ENCODE measurements around the gene PRKAR1B. TPM values are rescaled to one million over a fixed set of nuclear protein-coding genes. Genes with fewer than 3 reads are reported as not detected.
"Not testable (repeated sequence)": the region's sequence is repeated elsewhere in the genome, so short reads cannot be mapped to it uniquely, and the experiment has no call there.

PRKAR1B gene
- total RNA-seq, 2 donors from 2014 or later = 26.2 to 56.0 TPM

GRCh38 chr7:652881-653280, 74.2 kb downstream of the PRKAR1B start:
- Mint-ChIP-seq H3K27ac (no peak overlapping the region), H3K36me3 (ENCODE audit: low read depth) (no peaks in the 10 kb centered on the region), H3K27me3 (no peaks in the 10 kb centered on the region), H3K4me3 (no peak overlapping the region), H3K4me1 (no peaks in the 10 kb centered on the region), H3K9me3 (no peaks in the 10 kb centered on the region)
- no peak for ATAC-seq (replicated peaks)

GRCh38 chr7:652167-652566, 74.9 kb downstream of the PRKAR1B start:
- not testable (repeated sequence) for H3K27me3 Mint-ChIP-seq; H3K4me1 Mint-ChIP-seq; H3K36me3 Mint-ChIP-seq (ENCODE audit: low read depth); H3K9me3 Mint-ChIP-seq; ATAC-seq (replicated peaks); H3K4me3 Mint-ChIP-seq
- H3K27ac Mint-ChIP-seq = peak overlapping the region; percentile 36

GRCh38 chr7:651032-651728, 75.9 kb downstream of the PRKAR1B start:
- H3K4me3 Mint-ChIP-seq = no peak overlapping the region

GRCh38 chr7:650339-651031, 76.6 kb downstream of the PRKAR1B start:
- no peak for ATAC-seq (replicated peaks)
- no peaks in the 10 kb centered on the region for H3K4me1 Mint-ChIP-seq
- H3K36me3 Mint-ChIP-seq (ENCODE audit: low read depth) = no peaks in the 10 kb centered on the region
- H3K9me3 Mint-ChIP-seq = no peaks in the 10 kb centered on the region
- H3K4me3 Mint-ChIP-seq = no peak overlapping the region
- no peaks in the 10 kb centered on the region for H3K27me3 Mint-ChIP-seq
- no peak overlapping the region for H3K27ac Mint-ChIP-seq

More at GRCh38 chr7:651032-651728, 75.9 kb downstream of the PRKAR1B start:
- Mint-ChIP-seq H3K27me3 (no peaks in the 10 kb centered on the region), H3K9me3 (no peaks in the 10 kb centered on the region), H3K27ac (no peak overlapping the region), H3K36me3 (ENCODE audit: low read depth) (no peaks in the 10 kb centered on the region), H3K4me1 (no peaks in the 10 kb centered on the region)
- ATAC-seq (replicated peaks) = peak; percentile 55

GRCh38 chr7:646951-647350, 80.1 kb downstream of the PRKAR1B start:
- Mint-ChIP-seq H3K36me3 (ENCODE audit: low read depth) (no peaks in the 10 kb centered on the region), H3K4me3 (no peak overlapping the region), H3K27ac (no peak overlapping the region), H3K4me1 (no peaks in the 10 kb centered on the region), H3K27me3 (no peaks in the 10 kb centered on the region), H3K9me3 (no peaks in the 10 kb centered on the region)
- no peak for ATAC-seq (replicated peaks)

GRCh38 chr7:646487-646886, 80.6 kb downstream of the PRKAR1B start:
- no peaks in the 10 kb centered on the region for H3K36me3 Mint-ChIP-seq (ENCODE audit: low read depth)
- H3K4me3 Mint-ChIP-seq = no peak overlapping the region
- H3K27me3 Mint-ChIP-seq = no peaks in the 10 kb centered on the region
- ATAC-seq (replicated peaks) = no peak
- H3K9me3 Mint-ChIP-seq = no peaks in the 10 kb centered on the region
- H3K4me1 Mint-ChIP-seq = no peaks in the 10 kb centered on the region
- H3K27ac Mint-ChIP-seq = no peak overlapping the region

GRCh38 chr7:645606-646005, 81.5 kb downstream of the PRKAR1B start:
- ATAC-seq (replicated peaks) = no peak
- no peaks in the 10 kb centered on the region for H3K36me3 Mint-ChIP-seq (ENCODE audit: low read depth)
- no peak overlapping the region for H3K4me3 Mint-ChIP-seq
- H3K27me3 Mint-ChIP-seq = no peaks in the 10 kb centered on the region
- H3K4me1 Mint-ChIP-seq = no peaks in the 10 kb centered on the region
- H3K9me3 Mint-ChIP-seq = no peaks in the 10 kb centered on the region
- H3K27ac Mint-ChIP-seq = no peak overlapping the region

- no peaks in the 10 kb centered on the region for H3K36me3 Mint-ChIP-seq (ENCODE audit: low read depth)
- no peaks in the 10 kb centered on the region for H3K27me3 Mint-ChIP-seq
- no peak overlapping the region for H3K27ac Mint-ChIP-seq
- H3K4me1 Mint-ChIP-seq = peaks cover 5% of the 10 kb centered on the region
- H3K9me3 Mint-ChIP-seq = no peaks in the 10 kb centered on the region
- no peak overlapping the region for H3K4me3 Mint-ChIP-seq
- ATAC-seq (replicated peaks) = no peak
Measured at GRCh38 chr7:644381-645305, 82.4 kb downstream of the PRKAR1B start.

GRCh38 chr7:641966-642365, 85.1 kb downstream of the PRKAR1B start:
- Mint-ChIP-seq H3K4me3 (no peak overlapping the region), H3K4me1 (peaks cover 5% of the 10 kb centered on the region), H3K9me3 (no peaks in the 10 kb centered on the region), H3K27me3 (no peaks in the 10 kb centered on the region), H3K27ac (no peak overlapping the region), H3K36me3 (ENCODE audit: low read depth) (no peaks in the 10 kb centered on the region)
- no peak for ATAC-seq (replicated peaks)

GRCh38 chr7:641269-641671, 85.8 kb downstream of the PRKAR1B start:
- Mint-ChIP-seq H3K4me1 (peaks cover 5% of the 10 kb centered on the region), H3K36me3 (ENCODE audit: low read depth) (no peaks in the 10 kb centered on the region), H3K27me3 (no peaks in the 10 kb centered on the region), H3K4me3 (no peak overlapping the region), H3K9me3 (no peaks in the 10 kb centered on the region), H3K27ac (no peak overlapping the region)
- no peak for ATAC-seq (replicated peaks)

- no peak overlapping the region for H3K4me3 Mint-ChIP-seq
- no peaks in the 10 kb centered on the region for H3K9me3 Mint-ChIP-seq
- H3K27me3 Mint-ChIP-seq = no peaks in the 10 kb centered on the region
- H3K27ac Mint-ChIP-seq = no peak overlapping the region
- H3K36me3 Mint-ChIP-seq (ENCODE audit: low read depth) = no peaks in the 10 kb centered on the region
- peaks cover 5% of the 10 kb centered on the region for H3K4me1 Mint-ChIP-seq
- no peak for ATAC-seq (replicated peaks)
Measured at GRCh38 chr7:638256-639011, 88.6 kb downstream of the PRKAR1B start.

GRCh38 chr7:637826-638225, 89.3 kb downstream of the PRKAR1B start:
- ATAC-seq (replicated peaks) = no peak
- Mint-ChIP-seq H3K9me3 (no peaks in the 10 kb centered on the region), H3K27me3 (no peaks in the 10 kb centered on the region), H3K27ac (no peak overlapping the region), H3K4me1 (peaks cover 5% of the 10 kb centered on the region), H3K36me3 (ENCODE audit: low read depth) (no peaks in the 10 kb centered on the region), H3K4me3 (no peak overlapping the region)

GRCh38 chr7:636396-636795, 90.7 kb downstream of the PRKAR1B start:
- Mint-ChIP-seq H3K4me3 (no peak overlapping the region), H3K27me3 (no peaks in the 10 kb centered on the region), H3K36me3 (ENCODE audit: low read depth) (no peaks in the 10 kb centered on the region), H3K9me3 (no peaks in the 10 kb centered on the region), H3K4me1 (peaks cover 5% of the 10 kb centered on the region), H3K27ac (no peak overlapping the region)
- peak; percentile 74 for ATAC-seq (replicated peaks)

GRCh38 chr7:635687-636382, 91.2 kb downstream of the PRKAR1B start:
- H3K4me1 Mint-ChIP-seq; H3K27me3 Mint-ChIP-seq; H3K9me3 Mint-ChIP-seq; ATAC-seq (replicated peaks); H3K4me3 Mint-ChIP-seq; H3K27ac Mint-ChIP-seq; H3K36me3 Mint-ChIP-seq (ENCODE audit: low read depth): not testable (repeated sequence)
